ENCODE data around the gene CUTA.
"Not testable (repeated sequence)": the region's sequence is repeated elsewhere in the genome, so short reads cannot be mapped to it uniquely, and the experiment has no call there.

The CUTA gene

DNA sequence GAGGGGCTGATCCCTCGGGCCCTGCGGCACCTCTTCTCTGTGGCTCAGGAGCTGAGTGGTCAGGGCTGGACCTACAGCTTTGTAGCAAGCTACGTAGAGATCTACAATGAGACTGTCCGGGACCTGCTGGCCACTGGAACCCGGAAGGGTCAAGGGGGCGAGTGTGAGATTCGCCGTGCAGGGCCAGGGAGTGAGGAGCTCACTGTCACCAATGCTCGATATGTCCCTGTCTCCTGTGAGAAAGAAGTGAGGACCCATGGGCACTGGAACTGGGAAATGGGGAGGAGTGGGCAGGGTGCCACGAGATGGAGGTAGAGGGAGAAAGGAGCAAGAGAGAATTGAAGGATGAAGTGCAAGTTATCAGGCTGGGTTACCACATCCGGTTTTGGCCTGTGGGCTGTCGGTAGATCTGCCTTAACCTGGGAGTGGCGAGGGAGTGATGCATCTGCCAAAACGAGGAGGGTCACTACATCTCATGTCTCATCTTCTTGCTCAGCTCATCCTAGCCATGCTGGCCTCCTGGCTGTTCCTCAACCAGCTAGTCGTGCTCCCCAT lies 12.4 kb downstream of the CUTA start:
- no peak for DNase-seq (ENCODE audit: low read depth)

DNA sequence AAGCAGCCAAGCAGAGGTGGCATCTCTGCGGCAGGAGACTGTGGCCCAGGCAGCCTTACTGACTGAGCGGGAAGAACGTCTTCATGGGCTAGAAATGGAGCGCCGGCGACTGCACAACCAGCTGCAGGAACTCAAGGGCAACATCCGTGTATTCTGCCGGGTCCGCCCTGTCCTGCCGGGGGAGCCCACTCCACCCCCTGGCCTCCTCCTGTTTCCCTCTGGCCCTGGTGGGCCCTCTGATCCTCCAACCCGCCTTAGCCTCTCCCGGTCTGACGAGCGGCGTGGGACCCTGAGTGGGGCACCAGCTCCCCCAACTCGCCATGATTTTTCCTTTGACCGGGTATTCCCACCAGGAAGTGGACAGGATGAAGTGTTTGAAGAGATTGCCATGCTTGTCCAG lies 13.0 kb downstream of the CUTA start:
- DNase-seq (ENCODE audit: low read depth), result no peak

DNA sequence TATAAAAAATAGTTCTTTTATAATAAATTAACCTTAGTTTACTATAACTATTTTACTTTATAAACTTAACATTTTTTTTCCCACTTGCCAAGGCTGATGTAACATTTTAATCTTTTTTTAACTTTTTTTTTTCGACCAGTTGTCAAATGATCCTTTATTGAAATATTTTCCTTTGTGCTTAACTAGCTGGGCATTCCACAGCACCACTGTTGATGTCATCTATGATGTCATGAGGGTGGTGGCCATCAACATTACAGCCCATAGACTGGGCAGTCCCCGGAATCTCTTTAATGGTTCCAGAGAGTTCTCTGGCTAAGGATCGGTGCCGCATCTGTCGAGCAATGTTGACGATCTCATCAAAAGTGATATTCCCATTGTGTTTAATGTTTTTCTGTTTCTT lies 18.0 kb downstream of the CUTA start:
- not testable (repeated sequence) for DNase-seq (ENCODE audit: low read depth)

DNA sequence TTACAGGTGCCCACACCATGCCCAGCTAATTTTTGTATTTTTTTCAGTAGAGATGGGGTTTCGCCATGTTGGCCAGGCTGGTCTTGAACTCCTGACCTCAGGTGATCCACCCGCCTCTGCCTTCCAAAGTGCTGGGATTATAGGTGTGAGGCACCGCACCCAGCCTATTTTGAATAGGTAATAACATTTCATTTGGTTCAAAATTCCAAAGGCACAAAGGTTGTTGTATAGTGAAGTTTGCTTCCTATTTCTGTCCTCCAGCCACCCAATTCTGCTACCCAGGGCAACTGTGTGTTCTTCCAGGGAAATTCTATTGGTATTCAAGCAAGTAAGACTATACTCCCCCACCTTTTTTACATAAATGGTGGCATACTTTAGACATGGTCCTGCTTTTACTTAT lies 19.3 kb downstream of the CUTA start:
- not testable (repeated sequence) for DNase-seq (ENCODE audit: low read depth)

DNA sequence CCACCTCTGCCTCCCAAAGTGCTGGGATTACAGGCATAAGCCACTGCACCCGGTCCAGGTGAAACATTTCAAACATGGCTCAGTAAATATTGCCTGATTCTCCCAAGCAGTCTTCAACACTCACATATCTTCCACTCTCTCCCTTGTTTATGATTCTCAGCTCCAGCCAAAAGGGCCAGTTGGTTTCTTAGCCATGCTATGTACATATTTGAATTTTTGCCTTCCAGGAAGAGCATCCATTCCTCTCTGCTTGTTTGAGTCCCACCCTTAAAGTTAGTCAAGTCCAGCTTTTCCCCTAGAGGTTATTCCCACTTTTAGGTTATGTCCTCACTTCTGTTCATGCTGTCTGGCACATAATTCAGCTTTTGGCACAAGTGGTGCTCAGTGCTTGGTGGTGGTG lies 20.4 kb downstream of the CUTA start:
- no peak for DNase-seq (ENCODE audit: low read depth)

DNA sequence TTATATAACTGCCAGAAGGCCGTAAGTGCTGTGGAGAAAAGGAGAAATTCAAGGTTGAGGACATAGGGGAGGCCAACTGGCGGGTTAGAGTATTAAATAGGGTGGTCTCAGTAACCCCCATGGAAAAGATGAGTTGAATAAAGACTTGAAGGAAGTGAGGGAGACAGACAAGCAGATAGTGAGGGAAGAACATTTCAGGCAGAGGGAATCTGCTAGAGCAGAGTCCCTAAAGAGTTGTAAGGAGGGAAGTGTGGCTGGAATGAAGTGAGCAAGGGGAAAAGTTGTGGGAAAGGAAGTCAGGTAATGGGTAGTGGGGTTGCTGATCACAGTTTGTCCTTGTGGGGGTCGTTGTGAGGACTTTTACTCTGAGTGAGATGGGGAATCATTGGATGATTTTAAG lies 24.9 kb downstream of the CUTA start:
- no peak for DNase-seq (ENCODE audit: low read depth)

DNA sequence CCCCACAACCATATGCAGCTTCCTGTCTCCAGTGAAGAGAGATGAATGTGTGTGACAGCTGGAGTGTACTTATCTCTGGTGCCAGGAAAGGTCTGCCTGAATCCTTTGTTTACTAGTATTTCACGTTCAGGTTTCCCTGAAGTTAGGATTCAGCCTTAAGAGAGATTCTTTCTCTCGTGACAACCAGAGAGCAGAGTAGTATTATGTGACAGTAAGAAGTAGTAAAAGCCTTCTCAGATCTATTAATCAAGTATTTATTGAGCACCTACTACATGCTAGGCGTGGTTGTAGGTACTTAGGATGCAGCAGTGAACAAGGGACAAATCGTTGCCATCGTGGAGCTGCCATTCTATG lies 25.3 kb downstream of the CUTA start:
- DNase-seq (ENCODE audit: low read depth), result no peak

DNA sequence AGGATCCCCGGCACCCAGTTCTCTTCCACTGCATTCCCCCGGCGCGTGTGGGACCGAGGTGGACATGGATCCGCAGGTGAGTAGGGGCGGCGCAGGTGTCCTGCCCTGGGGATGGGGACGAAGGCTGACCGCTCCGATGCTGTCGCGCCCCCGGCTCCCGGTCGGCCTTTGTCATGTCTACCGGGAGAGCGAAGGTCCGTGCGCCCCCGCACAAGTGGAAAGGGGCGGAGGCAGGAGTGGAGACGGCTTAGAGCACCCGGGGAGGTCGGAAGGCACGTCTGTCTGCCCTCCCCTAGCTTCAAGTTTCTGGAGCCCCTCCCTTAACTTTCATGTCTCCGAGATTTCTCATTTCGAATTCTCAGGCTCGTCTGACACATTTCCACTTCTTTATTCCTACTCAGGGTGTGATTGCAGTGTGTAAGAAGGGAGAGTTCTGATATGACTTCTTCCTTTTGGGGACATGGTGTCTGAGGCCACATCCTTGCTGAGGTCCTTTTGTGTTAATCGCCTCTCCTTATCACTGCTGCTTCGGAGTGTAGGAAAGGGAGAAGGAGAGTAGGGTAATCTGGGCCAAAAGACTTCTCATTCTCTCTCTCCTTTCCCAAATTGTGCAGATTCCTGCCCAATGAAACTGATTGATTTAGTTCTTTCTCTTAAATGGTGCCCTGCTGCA lies 25.8 kb downstream of the CUTA start:
- no peak for DNase-seq (ENCODE audit: low read depth)

DNA sequence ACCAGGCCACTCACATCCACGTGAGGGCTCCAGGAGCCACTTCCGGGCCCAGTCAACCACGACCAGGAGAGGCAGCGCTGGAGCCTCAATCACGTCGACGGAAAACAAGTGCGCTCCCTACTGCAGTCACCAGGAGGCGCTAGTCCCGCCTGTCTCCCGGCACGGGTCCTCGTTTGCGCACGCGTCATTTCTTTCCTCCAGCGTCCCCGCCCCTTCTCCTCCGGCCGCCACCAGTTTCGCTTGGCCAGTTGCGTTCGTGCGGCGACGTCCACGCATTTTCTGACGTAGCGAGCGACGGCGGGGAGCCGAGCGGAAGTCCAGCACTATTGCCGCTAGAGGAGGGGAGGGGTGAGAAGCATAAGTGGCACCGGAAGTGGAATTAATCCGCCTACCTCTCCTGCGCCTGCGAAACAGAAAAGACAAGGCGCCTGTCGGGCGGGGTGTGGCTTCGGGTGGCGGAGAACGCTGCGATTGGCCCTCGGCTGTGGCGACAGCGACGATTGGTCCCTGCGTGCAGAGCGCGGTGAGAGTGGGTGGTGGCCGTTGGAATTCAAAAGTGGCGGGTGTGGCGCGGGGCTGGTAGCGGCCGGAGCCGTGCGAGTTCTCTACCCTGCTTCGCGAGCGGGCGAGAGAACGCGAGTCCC lies 26.5 kb downstream of the CUTA start, which contains the start of gene KIFC1:
Gene KIFC1, plus strand, starts transcription at position 546 of the 644 bp plus-strand sequence. CDS start 163 bp downstream, outside the sequence.
- peak; percentile 98 for DNase-seq (ENCODE audit: low read depth)

DNA sequence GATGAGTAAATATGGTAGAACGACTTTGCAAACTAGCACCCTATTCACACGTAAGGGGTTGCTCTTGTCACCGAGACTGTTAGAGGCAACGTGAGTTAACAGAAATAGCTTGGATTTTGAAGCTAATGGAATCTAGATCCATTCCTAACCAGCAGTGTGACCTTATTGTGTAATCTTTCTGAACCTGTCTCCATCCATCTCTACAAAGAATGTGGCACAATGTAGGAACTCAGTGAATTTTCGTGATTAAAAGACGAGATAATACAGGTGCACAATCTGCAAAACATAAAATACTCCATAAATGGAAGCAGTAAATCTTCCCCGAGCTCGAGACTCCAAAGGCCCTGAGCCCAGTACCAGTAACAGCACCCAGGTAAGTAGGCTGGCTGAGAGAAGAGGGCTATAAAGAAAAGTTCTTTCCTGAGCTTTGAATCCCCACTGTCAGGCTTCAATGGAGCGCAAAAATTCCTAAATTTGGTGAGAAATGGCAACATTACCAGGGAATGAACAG lies 27.1 kb downstream of the CUTA start:
- DNase-seq (ENCODE audit: low read depth), result no peak

DNA sequence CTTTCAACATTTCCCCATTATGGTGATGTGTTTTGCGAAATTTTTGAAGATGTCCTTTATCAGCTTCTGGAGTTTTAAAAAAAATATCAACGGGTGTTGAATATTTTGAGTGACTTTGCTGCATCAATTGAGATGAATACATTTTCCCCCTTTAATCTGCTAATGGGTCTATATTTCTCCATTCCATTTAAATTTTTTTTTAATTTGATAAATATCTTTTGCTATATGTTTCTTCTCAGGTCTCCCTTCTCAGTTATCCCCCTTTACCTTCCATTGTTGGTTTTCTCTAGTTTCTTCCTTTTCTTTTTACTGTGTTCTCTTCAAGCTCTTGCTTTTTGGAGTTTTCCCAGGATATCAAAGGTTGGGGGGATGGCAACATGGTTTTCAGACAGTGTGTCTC lies 27.7 kb downstream of the CUTA start:
- DNase-seq (ENCODE audit: low read depth), result no peak

DNA sequence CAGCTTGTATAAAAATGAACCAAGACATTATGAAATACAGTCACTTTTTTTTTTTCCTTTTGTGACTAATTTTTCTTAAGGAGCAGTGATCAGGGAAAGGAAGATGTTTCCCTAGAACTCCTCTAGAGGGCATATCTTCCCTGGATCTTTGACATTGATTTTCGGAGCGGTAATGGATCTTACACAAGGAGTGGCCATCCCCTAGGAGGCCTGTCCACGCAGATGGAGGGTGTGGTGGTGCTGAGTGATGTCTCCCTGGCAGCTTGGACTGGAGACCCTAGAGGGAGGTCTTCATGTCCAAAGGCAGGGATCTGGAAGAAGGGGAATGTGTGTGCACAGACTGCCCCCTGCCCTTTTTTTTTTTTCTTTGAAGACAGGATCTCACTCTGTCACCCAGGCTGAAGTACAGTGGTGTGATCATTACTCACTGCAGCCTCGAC lies 33.3 kb downstream of the CUTA start:
- DNase-seq (ENCODE audit: low read depth), result peak; percentile 48

DNA sequence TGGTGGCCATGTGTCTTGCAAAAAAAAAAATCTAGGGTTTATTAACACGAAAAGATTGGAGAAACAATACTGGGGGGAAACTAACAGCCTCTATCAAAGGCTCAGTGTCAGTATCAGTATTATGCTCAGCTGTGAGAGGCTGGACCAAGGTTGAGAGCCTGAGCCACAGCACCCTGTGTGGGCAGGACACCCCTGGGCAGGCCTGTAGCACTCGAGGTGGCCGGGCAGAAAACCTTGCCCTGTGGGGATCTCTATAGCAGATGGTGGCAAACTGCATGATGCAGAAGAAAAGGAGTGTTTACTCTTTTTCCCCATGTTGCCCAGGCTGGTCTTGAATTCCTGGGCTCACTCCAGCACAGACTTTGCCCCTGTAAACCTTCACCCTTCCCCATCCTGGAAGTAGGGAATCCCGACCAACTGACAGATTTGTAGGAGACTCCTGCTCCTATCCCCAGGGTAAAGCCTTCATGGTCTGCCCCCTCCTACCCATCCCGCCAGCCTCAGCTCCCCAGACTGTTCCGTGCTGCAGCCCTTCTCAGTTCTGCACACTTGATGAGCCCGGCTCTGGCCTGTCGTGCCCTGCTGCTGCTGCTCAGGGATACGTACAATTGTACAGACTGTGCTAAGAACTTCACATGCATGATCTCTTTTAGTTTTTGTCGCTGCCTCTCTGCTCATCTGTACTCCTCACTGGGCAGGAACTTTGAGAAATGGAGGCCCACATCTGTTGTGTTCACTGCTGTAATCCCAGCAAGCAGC lies 34.3 kb downstream of the CUTA start:
- DNase-seq (ENCODE audit: low read depth), result no peak

DNA sequence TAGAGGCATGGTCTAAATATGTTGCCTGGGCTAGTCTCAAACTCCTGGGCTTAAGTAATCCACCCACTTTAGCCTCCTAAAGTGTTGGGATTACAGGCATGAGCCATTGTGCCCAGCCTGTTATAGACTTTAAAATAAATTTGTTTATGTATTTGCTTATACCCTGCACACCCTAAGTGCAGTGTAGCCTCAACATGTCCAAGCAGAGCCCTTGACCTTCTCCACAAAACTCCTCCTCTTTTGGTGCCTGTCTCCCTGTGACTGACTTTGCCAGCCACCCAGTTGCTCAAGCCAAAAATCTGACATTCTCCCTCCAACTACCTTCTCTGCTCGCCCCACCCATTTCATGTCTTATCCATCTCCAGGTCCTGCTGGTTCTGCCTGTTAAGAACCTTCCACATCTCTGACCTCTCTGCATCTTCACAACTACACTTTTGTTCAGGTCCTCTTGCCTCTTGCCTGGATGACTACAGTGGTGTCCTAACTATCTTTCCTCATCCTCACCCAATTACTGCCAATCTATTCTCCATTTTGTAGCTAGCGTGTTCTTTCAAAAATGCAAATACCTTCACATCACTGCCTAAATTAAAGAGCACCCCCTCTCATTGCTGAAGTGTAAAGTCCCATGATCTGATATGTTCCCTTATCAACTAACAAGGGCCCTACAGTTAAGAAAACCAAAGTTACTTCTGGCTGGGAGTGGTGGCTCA lies 37.5 kb downstream of the CUTA start:
- DNase-seq (ENCODE audit: low read depth), result no peak

DNA sequence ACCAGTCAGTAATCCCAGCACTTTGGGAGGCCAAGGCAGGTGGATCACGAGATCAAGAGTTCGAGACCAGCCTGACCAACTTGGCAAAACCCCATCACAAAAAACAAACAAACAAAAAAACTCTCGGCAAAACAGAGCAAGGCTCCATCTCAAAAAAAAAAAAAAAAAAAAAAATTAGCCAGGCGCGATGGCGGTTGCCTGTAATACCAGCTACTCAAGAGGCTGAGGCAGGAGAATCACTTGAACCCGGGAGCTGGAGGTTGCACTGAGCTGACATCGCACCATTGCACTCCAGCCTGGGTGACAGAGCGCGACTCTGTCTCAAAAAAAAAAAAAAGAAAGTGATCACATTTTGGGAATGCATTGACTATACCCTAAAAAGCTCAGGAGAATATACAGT lies 38.7 kb downstream of the CUTA start:
- not testable (repeated sequence) for DNase-seq (ENCODE audit: low read depth)

DNA sequence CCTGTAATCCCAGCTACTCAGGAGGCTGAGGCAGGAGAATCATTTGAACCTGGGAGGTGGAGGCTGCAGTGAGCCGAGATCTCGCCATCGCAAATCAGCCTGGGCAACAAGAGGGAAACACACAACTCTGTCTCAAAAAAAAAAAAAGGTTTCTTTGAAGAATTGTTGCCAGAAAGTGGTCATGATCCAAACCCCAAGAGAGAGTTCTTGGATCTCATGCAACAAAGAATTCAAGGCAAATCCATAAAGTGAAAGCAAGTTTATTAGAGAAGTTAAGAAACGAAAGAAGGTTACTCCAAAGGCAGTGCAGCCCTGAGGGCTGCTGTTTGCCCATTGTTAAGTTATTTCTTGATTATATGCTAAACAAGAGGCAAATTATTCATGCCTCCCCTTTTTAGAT lies 40.7 kb downstream of the CUTA start:
- no peak for DNase-seq (ENCODE audit: low read depth)

DNA sequence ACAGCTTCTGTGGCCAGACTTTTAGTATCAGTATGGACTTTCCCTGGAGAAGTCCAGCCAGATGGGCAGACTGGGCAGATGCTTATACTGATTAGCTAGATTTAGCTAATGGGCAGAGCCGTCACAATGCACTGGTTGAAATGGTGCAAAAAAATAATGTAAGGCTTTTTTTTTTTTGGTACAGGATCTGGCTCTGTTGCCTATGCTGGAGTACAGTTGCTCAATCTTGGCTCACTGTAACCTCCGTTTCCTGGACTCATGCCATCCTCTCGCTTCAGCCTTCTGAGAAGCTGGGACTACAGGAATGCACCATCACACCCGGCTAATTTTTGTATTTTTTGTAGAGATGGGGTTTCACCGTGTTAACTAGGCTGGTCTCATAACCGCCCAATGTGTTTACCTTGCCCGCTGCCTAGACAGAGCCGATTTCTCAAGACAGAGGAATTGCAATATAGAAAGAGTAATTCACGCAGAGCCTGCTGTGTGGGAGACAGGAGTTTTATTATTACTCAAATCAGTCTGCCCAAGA lies 42.7 kb downstream of the CUTA start:
- peak; percentile 71 for DNase-seq (ENCODE audit: low read depth)

DNA sequence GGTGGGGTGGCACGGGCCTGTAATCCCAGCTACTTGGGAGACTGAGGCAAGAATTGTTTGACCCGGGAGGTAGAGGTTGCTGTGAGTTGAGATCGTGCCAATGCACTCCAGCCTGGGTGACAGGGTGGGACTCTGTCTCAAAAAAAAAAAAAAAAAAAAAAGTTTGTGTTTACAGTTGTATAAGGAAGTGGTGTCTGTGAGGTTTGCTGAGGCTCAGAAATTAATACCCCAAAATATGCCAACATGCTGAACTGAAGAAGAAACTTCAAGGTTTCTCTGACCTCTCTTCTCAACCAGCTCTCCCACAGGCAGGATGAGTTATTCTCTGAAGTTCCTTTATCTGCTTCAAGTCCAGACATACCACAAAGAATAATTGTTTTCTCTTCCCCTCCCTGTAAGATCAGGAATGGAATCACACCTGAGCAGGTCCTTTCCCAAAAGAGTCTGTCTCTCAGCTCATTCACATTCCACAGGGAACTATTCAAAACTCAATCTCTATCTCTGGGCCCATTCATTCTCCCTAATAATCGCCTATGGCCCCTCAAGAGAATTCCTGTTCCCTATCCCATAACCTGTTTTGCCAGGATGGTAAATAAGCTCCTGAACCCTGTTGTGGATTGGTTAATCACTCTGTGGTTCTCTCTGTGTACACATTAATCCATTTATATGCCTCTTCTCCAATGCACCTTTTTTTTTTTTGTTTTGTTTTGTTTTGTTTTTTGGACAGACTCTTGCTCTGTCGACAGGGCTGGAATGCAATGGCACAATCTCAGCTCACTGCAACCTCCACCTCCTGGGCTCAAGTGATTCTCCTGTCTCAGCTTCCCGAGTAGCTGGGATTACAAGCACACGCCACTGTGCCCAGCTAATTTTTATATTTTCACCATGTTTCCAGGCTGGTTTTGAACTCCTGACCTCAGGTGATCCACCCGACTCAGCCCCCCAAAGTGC lies 43.7 kb downstream of the CUTA start:
- DNase-seq (ENCODE audit: low read depth), result no peak

DNA sequence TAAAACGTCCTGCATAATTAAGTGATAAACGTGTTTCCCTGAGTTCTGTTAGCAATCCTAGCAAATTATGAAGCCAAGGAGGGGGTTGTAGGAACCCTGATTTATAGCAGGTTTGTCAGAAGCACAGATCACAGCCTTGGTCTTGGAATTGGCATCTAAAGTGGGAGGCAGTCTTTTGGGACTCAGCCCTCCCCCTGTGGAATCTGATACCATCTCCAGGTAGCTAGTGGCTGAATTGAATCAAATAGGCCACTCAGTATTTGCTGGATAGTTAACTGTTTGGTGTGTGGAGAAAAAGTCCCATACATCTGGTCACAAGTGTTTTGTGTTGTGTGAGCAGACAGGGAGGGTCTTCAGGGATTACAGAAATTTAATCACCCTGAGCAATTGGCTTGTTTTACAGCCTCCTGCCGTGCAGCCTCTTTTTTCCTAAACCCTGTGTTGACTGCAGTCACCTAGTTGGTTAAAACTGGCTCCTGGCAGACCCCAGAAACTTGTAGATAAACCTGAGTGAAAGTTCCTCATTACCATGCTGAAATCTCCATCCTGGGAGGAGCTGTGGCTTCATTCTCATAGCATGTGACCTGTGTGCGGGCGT lies 45.3 kb downstream of the CUTA start:
- no peak for DNase-seq (ENCODE audit: low read depth)

DNA sequence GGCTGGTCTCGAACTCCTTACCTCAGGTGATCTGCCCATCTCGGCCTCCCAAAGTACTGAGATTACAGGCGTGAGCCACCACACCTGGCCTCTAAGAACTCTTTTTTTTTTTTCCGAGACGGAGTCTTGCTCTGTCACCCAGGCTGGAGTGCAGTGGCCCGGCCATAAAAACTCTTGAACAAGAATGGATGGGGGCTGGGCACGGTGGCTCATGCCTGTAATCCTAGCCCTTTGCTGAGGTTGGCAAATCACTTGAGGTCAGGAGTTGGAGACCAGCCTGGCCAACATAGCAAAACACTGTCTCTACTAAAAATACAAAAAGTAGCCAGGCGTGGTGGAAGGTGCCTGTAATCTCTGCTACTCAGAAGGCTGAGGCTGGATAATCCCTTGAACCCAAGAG lies 46.0 kb downstream of the CUTA start:
- not testable (repeated sequence) for DNase-seq (ENCODE audit: low read depth)
